Mesenchymal stem cell (in vitro differentiated cells and primary cell): ENCODE data around the gene DOK5.

Experiments used
- DNase-seq: peaks from one replicate; pipeline ENCODE4 v3.0.0-alpha.2; 2013
- H2AFZ ChIP-seq: one replicate; pipeline ENCODE4 v1.6.1; 2013; ENCODE audit warnings: low read depth, mild to moderate bottlenecking, control low read depth, inconsistent platforms, low read length, moderate library complexity
- H2AK5ac ChIP-seq: 2 replicates; pipeline ENCODE4 v1.6.1; 2013; ENCODE audit warnings: low read length, moderate library complexity, mild to moderate bottlenecking, inconsistent platforms; ENCODE audit not compliant: severe bottlenecking
- H2BK120ac ChIP-seq: one replicate; pipeline ENCODE4 v1.6.1; 2013; ENCODE audit warnings: low read depth, mild to moderate bottlenecking, inconsistent platforms, low read length, moderate library complexity
- H2BK12ac ChIP-seq, 2 experiments: one replicate each; pipeline ENCODE4 v1.6.1; 2013; ENCODE audit warnings: inconsistent platforms in 2 of 2, low read length in 2 of 2, mild to moderate bottlenecking in 2 of 2, moderate library complexity in 2 of 2, control low read depth in 1 of 2
- H2BK15ac ChIP-seq: one replicate; pipeline ENCODE4 v1.6.1; 2013; ENCODE audit warnings: mild to moderate bottlenecking, low read depth, inconsistent platforms; ENCODE audit not compliant: poor library complexity, severe bottlenecking
- H2BK5ac ChIP-seq: 2 replicates; pipeline ENCODE4 v1.6.1; 2013; ENCODE audit warnings: low read depth, mild to moderate bottlenecking, low read length, control low read depth, inconsistent platforms; ENCODE audit not compliant: poor library complexity, severe bottlenecking
- H3K14ac ChIP-seq, 2 experiments: one replicate each; pipeline ENCODE4 v1.6.1; 2013; ENCODE audit warnings: inconsistent platforms in 2 of 2, low read length in 2 of 2, control low read depth in 1 of 2, mild to moderate bottlenecking in 1 of 2, moderate library complexity in 1 of 2
- H3K18ac ChIP-seq, 2 experiments: one replicate each; pipeline ENCODE4 v1.6.1; 2013; ENCODE audit warnings: inconsistent platforms in 2 of 2, low read length in 2 of 2, control low read depth in 1 of 2, low read depth in 1 of 2, mild to moderate bottlenecking in 1 of 2
- H3K23ac ChIP-seq, 2 experiments: one replicate each; pipeline ENCODE4 v1.6.1; 2013; ENCODE audit warnings: inconsistent platforms in 2 of 2, low read length in 2 of 2, mild to moderate bottlenecking in 2 of 2, moderate library complexity in 2 of 2, control low read depth in 1 of 2
- H3K27ac ChIP-seq: 2 replicates; pipeline ENCODE4 v1.5.1; 2013; ENCODE audit warnings: mild to moderate bottlenecking, moderate library complexity, low read length, control low read depth, inconsistent platforms; ENCODE audit not compliant: poor library complexity, severe bottlenecking
- H3K27me3 ChIP-seq, 2 experiments: 2 replicates each; pipeline versions ENCODE4 v1.6.1 to v1.7.0; 2013; ENCODE audit warnings: low read length in 2 of 2, mild to moderate bottlenecking in 2 of 2, moderate library complexity in 2 of 2, control low read depth in 1 of 2, inconsistent platforms in 1 of 2; ENCODE audit not compliant: control insufficient read depth in 1 of 2, insufficient read depth in 1 of 2
- H3K36me3 ChIP-seq, 2 experiments: 2 replicates each; pipeline versions ENCODE4 v1.6.1 to v1.7.0; 2013; ENCODE audit warnings: low read length in 2 of 2, control low read depth in 1 of 2, inconsistent platforms in 1 of 2, low read depth in 1 of 2, mild to moderate bottlenecking in 1 of 2; ENCODE audit not compliant: insufficient read depth in 2 of 2, control insufficient read depth in 1 of 2
- H3K4ac ChIP-seq, 2 experiments: one replicate each; pipeline ENCODE4 v1.6.1; 2013; ENCODE audit warnings: inconsistent platforms in 2 of 2, low read length in 2 of 2, mild to moderate bottlenecking in 2 of 2, moderate library complexity in 2 of 2, control low read depth in 1 of 2, low read depth in 1 of 2
- H3K4me1 ChIP-seq: 2 replicates; pipeline ENCODE4 v1.6.1; 2013; ENCODE audit warnings: low read depth, low read length, control low read depth; ENCODE audit not compliant: control insufficient read depth, insufficient read depth
- H3K4me2 ChIP-seq: 2 replicates; pipeline ENCODE4 v1.6.1; 2013; ENCODE audit warnings: low read length, mild to moderate bottlenecking, inconsistent platforms; ENCODE audit not compliant: poor library complexity, severe bottlenecking
- H3K4me3 ChIP-seq, 2 experiments: 2 replicates each; pipeline versions ENCODE4 v1.5.1 to v1.7.0; 2013; ENCODE audit warnings: low read length in 2 of 2, mild to moderate bottlenecking in 2 of 2, control low read depth in 1 of 2, low read depth in 1 of 2; ENCODE audit not compliant: insufficient read depth in 1 of 2
- H3K79me1 ChIP-seq: replicated peaks from 2 replicates; pipeline ENCODE4 v1.6.1; 2013; ENCODE audit warnings: mild to moderate bottlenecking, control low read depth, low read length, inconsistent platforms; ENCODE audit not compliant: poor library complexity, severe bottlenecking
- H3K9ac ChIP-seq: 2 replicates; pipeline ENCODE4 v1.7.0; 2013; ENCODE audit warnings: mild to moderate bottlenecking, low read length, moderate library complexity
- H3K9me3 ChIP-seq: 2 replicates; pipeline ENCODE4 v1.7.0; 2013; ENCODE audit warnings: mild to moderate bottlenecking, low read length; ENCODE audit not compliant: control insufficient read depth
- H4K8ac ChIP-seq: one replicate; pipeline ENCODE4 v1.6.1; 2013; ENCODE audit warnings: inconsistent platforms, mild to moderate bottlenecking, low read length, moderate library complexity
- H4K91ac ChIP-seq: one replicate; pipeline ENCODE4 v1.6.1; 2013; ENCODE audit warnings: mild to moderate bottlenecking, low read length, inconsistent platforms
- WGBS: methylation state at CpG from one replicate; pipeline ENCODE4 v1.1.7; 2013; ENCODE audit warnings: mixed read lengths; 5-methylcytosine and 5-hydroxymethylcytosine counted together

Gene DOK5

GRCh38 chr20:54649511-54649962 lies 174.1 kb downstream of the DOK5 start:
- H3K4me3 ChIP-seq: no peak overlapping the region
- H2AFZ ChIP-seq: no peak overlapping the region
- H3K9me3 ChIP-seq: no peaks in the 10 kb centered on the region
- H3K27me3 ChIP-seq: peaks cover 0 to 4% of the 10 kb centered on the region in 2 experiments
- no peak overlapping the region for H3K4ac ChIP-seq
- no peak overlapping the region for H3K18ac ChIP-seq
- no peak overlapping the region for H3K14ac ChIP-seq
- 8% methylated on average over 6 of the region's 8 CpGs for WGBS
- no peak overlapping the region for H2BK12ac ChIP-seq
- H2BK15ac ChIP-seq: no peak overlapping the region
- no peaks in the 10 kb centered on the region for H3K4me1 ChIP-seq
- no peak overlapping the region for H2BK120ac ChIP-seq
- no peak overlapping the region for H3K4me2 ChIP-seq
- no peak overlapping the region for H3K23ac ChIP-seq
- no peaks in the 10 kb centered on the region for H3K79me1 ChIP-seq
- H2AK5ac ChIP-seq: no peak overlapping the region
- H3K27ac ChIP-seq: no peak overlapping the region
- H2BK5ac ChIP-seq: no peak overlapping the region
- H3K9ac ChIP-seq: peak overlapping the region; percentile 20
- H3K36me3 ChIP-seq: no peaks in the 10 kb centered on the region
- peak; percentile 57 for DNase-seq
- no peak overlapping the region for H4K91ac ChIP-seq
- H4K8ac ChIP-seq: no peak overlapping the region

GRCh38 chr20:54650052-54650719 lies 174.8 kb downstream of the DOK5 start:
- Histone ChIP-seq H3K4me2 (no peak overlapping the region), H3K4ac (no peak overlapping the region), H3K4me3 (no peak overlapping the region), H2BK120ac (no peak overlapping the region), H3K27me3 (peaks cover 0 to 4% of the 10 kb centered on the region in 2 experiments), H3K9ac (peak overlapping the region; percentile 20), H3K18ac (no peak overlapping the region), H4K8ac (no peak overlapping the region), H4K91ac (no peak overlapping the region), H3K4me1 (no peaks in the 10 kb centered on the region), H2BK5ac (no peak overlapping the region), H3K36me3 (no peaks in the 10 kb centered on the region), H2AK5ac (no peak overlapping the region), H3K27ac (no peak overlapping the region), H3K14ac (no peak overlapping the region), H2BK12ac (no peak overlapping the region), H2AFZ (no peak overlapping the region), H2BK15ac (no peak overlapping the region), H3K9me3 (no peaks in the 10 kb centered on the region), H3K79me1 (no peaks in the 10 kb centered on the region), H3K23ac (no peak overlapping the region)
- no peak for DNase-seq
- WGBS: 32% methylated on average over 2 of the region's 4 CpGs

- no peak overlapping the region for H3K4me2 ChIP-seq
- no peak overlapping the region for H4K91ac ChIP-seq
- no peak overlapping the region for H2AK5ac ChIP-seq
- no peaks in the 10 kb centered on the region for H3K9me3 ChIP-seq
- H2BK120ac ChIP-seq: no peak overlapping the region
- H3K4me1 ChIP-seq: no peaks in the 10 kb centered on the region
- H2BK15ac ChIP-seq: no peak overlapping the region
- H3K27ac ChIP-seq: no peak overlapping the region
- H2BK5ac ChIP-seq: no peak overlapping the region
- H3K14ac ChIP-seq: no peak overlapping the region
- peaks cover 0 to 4% of the 10 kb centered on the region in 2 experiments for H3K27me3 ChIP-seq
- 100% methylated on average over 2 of the region's 3 CpGs for WGBS
- no peak overlapping the region for H2AFZ ChIP-seq
- H4K8ac ChIP-seq: no peak overlapping the region
- H3K4me3 ChIP-seq: no peak overlapping the region
- no peak for DNase-seq
- H3K23ac ChIP-seq: no peak overlapping the region
- H3K4ac ChIP-seq: no peak overlapping the region
- no peak overlapping the region for H2BK12ac ChIP-seq
- no peaks in the 10 kb centered on the region for H3K79me1 ChIP-seq
- no peak overlapping the region for H3K9ac ChIP-seq
- H3K18ac ChIP-seq: no peak overlapping the region
- H3K36me3 ChIP-seq: no peaks in the 10 kb centered on the region
These were observed 175.9 kb downstream of the DOK5 start for GRCh38 chr20:54651252-54651651.

- Histone ChIP-seq H3K27ac (no peak overlapping the region), H2AK5ac (no peak overlapping the region), H2AFZ (no peak overlapping the region), H3K4me1 (no peaks in the 10 kb centered on the region), H3K9ac (no peak overlapping the region), H3K36me3 (no peaks in the 10 kb centered on the region), H3K4me3 (no peak overlapping the region), H3K79me1 (no peaks in the 10 kb centered on the region), H2BK15ac (no peak overlapping the region), H3K14ac (no peak overlapping the region), H3K27me3 (peaks cover 0 to 4% of the 10 kb centered on the region in 2 experiments), H3K4me2 (no peak overlapping the region), H3K18ac (no peak overlapping the region), H2BK5ac (no peak overlapping the region), H3K23ac (no peak overlapping the region), H2BK120ac (no peak overlapping the region), H2BK12ac (no peak overlapping the region), H4K91ac (no peak overlapping the region), H4K8ac (no peak overlapping the region), H3K4ac (no peak overlapping the region), H3K9me3 (no peaks in the 10 kb centered on the region)
- no peak for DNase-seq
- 71% methylated on average over 3 of the region's 4 CpGs for WGBS
These were observed 179.1 kb downstream of the DOK5 start for GRCh38 chr20:54654450-54654849.
